GM23338 (cell line): ENCODE results near the gene PDCD4. TPM values are rescaled to one million over a fixed set of nuclear protein-coding genes. Genes with fewer than 3 reads are reported as not detected.
A peak's percentile ranks its signal among the peaks of the same experiment; 100 is the strongest.

ENCODE experiments used
- ATAC-seq: fragments of 200-7000 bp; cut with Tn5 transposase; 3 replicates; pipeline ENCODE4 v1.9.1; 2020
- DNase-seq: peaks from one replicate; pipeline ENCODE4 v3.0.0-alpha.2; 2015; ENCODE audit warnings: low spot score
- H2AFZ ChIP-seq: fragments of 200-600 bp; sonication (generic); 2 replicates; pipeline ENCODE4 v1.8.0; 2016; ENCODE audit warnings: antibody characterized with exemption, mild to moderate bottlenecking, moderate library complexity
- H3F3A ChIP-seq: fragments of 200-600 bp; sonication (generic); replicated peaks from 2 replicates; pipeline ENCODE4 v1.8.0; 2017; ENCODE audit warnings: antibody characterized with exemption, mixed run types, low read depth
- H3K27ac ChIP-seq: fragments of 200-600 bp; sonication (generic); 2 replicates; pipeline ENCODE4 v1.6.1; 2016; ENCODE audit warnings: low read depth
- H3K27me3 ChIP-seq: fragments of 200-600 bp; sonication (generic); 2 replicates; pipeline ENCODE4 v1.8.0; 2016; ENCODE audit warnings: mild to moderate bottlenecking, mixed run types, moderate library complexity; ENCODE audit not compliant: insufficient read depth
- H3K36me3 ChIP-seq: fragments of 200-600 bp; sonication (generic); 2 replicates; pipeline ENCODE4 v1.8.0; 2016; ENCODE audit warnings: mild to moderate bottlenecking; ENCODE audit not compliant: insufficient read depth
- H3K4me1 ChIP-seq: fragments of 200-600 bp; sonication (generic); 2 replicates; pipeline ENCODE4 v1.8.0; 2016; ENCODE audit warnings: mild to moderate bottlenecking, moderate library complexity; ENCODE audit not compliant: insufficient read depth
- H3K4me2 ChIP-seq: fragments of 200-600 bp; sonication (generic); 2 replicates; pipeline ENCODE4 v1.7.1; 2017; ENCODE audit warnings: mixed run types
- H3K4me3 ChIP-seq: fragments of 200-600 bp; sonication (generic); 2 replicates; pipeline ENCODE4 v1.6.1; 2016; ENCODE audit warnings: mixed run types
- H3K79me2 ChIP-seq: fragments of 200-600 bp; sonication (generic); replicated peaks from 2 replicates; pipeline ENCODE4 v1.8.0; 2017; ENCODE audit warnings: mild to moderate bottlenecking; ENCODE audit not compliant: insufficient read depth
- H3K9me2 ChIP-seq: fragments of 200-600 bp; sonication (generic); 2 replicates; pipeline ENCODE4 v1.8.0; 2017; ENCODE audit not compliant: insufficient read depth
- H4K20me1 ChIP-seq: fragments of 200-600 bp; sonication (generic); replicated peaks from 2 replicates; pipeline ENCODE4 v1.8.0; 2017; ENCODE audit warnings: mild to moderate bottlenecking; ENCODE audit not compliant: insufficient read depth
- H3K27ac Mint-ChIP-seq: 2 replicates; pipeline ENCODE4 v1.8.0; 2020; ENCODE audit warnings: inconsistent platforms, mild to moderate bottlenecking, moderate library complexity, mixed read lengths
- H3K27me3 Mint-ChIP-seq: 3 replicates; pipeline ENCODE4 v1.8.0; 2022; ENCODE audit warnings: low read depth, mild to moderate bottlenecking, moderate library complexity, mixed read lengths, inconsistent platforms; ENCODE audit not compliant: insufficient read depth, poor library complexity
- H3K36me3 Mint-ChIP-seq: 3 replicates; pipeline ENCODE4 v1.8.0; 2021; ENCODE audit warnings: low read depth, mild to moderate bottlenecking, inconsistent platforms, moderate library complexity, mixed read lengths
- H3K4me1 Mint-ChIP-seq: 3 replicates; pipeline ENCODE4 v1.8.0; 2020; ENCODE audit warnings: mild to moderate bottlenecking, inconsistent platforms, mixed read lengths
- H3K4me3 Mint-ChIP-seq: 3 replicates; pipeline ENCODE4 v1.8.0; 2021; ENCODE audit warnings: moderate library complexity, mild to moderate bottlenecking, inconsistent platforms, mixed read lengths
- H3K9me3 Mint-ChIP-seq: 3 replicates; pipeline ENCODE4 v1.8.0; 2020; ENCODE audit warnings: moderate library complexity, mild to moderate bottlenecking, inconsistent platforms, mixed read lengths
- CREB1 ChIP-seq: fragments of 250-450 bp; sonication (Bioruptor Pico); IDR thresholded peaks from 2 replicates; pipeline ENCODE4 v1.5.0; 2020; ENCODE audit warnings: low read depth, mild to moderate bottlenecking, moderate library complexity
- CTCF ChIP-seq, 2 experiments: fragments of 200-600 bp in 1 of 2; sonication (generic) in 1 of 2; conservative IDR thresholded peaks; 2 replicates each; pipeline versions ENCODE4 v1.5.1 to v1.6.1; 2016 to 2017; ENCODE audit warnings: antibody characterized with exemption in 2 of 2, low read depth in 2 of 2, mild to moderate bottlenecking in 2 of 2, moderate library complexity in 1 of 2
- EZH2phosphoT487 ChIP-seq: fragments of 200-600 bp; sonication (generic); IDR thresholded peaks from one replicate; pipeline ENCODE4 v1.8.1; 2018; ENCODE audit warnings: antibody characterized with exemption; ENCODE audit not compliant: unreplicated experiment
- JUNB ChIP-seq: IDR thresholded peaks from one replicate; pipeline ENCODE4 v1.6.1; 2016; ENCODE audit warnings: antibody characterized with exemption; ENCODE audit not compliant: unreplicated experiment
- NANOG ChIP-seq: IDR thresholded peaks from 2 replicates; pipeline ENCODE4 v1.6.1; 2016; ENCODE audit warnings: antibody characterized with exemption, borderline replicate concordance
- STAT1 ChIP-seq: IDR thresholded peaks from one replicate; pipeline ENCODE4 v1.6.1; 2016; ENCODE audit warnings: antibody characterized with exemption; ENCODE audit not compliant: unreplicated experiment
- ZNF114 ChIP-seq: fragments of 250-450 bp; sonication (Bioruptor Pico); IDR thresholded peaks from 2 replicates; pipeline ENCODE4 v1.5.0; 2020; ENCODE audit warnings: mild to moderate bottlenecking, moderate library complexity
- ZNF331 ChIP-seq: fragments of 250-450 bp; sonication (Bioruptor Pico); IDR thresholded peaks from 2 replicates; pipeline ENCODE4 v1.5.0; 2020; ENCODE audit warnings: low read depth, mild to moderate bottlenecking, moderate library complexity
- ZNF462 ChIP-seq: fragments of 250-450 bp; sonication (Bioruptor Pico); IDR thresholded peaks from 2 replicates; pipeline ENCODE4 v1.5.0; 2020; ENCODE audit warnings: mild to moderate bottlenecking, moderate library complexity
- polyA plus RNA-seq: library from polyadenylated mRNA; unstranded; fragments of >200 nt; fragmentation: Nextera tagmentation; extraction: Ambion mirVana; gene quantifications from 2 replicates; pipeline ENCODE4 v1.2.1, GENCODE V29; 2016
- total RNA-seq: library from RNA; depleted of rRNA; stranded (reverse); fragments of >200 nt; shearing (Covaris generic); gene quantifications from 2 replicates; pipeline ENCODE4 v1.2.3, GENCODE V29; 2014
- TF ChIP-seq, protein P1 (sequence below): IDR thresholded peaks from 2 replicates; pipeline ENCODE4 v1.6.1; 2016; ENCODE audit warnings: antibody characterized with exemption

The PDCD4 gene
- total and polyA plus RNA-seq, 2 experiments from 2014 or later = 10.1 to 18.0 TPM

- Histone ChIP-seq H4K20me1 (no peaks in the 10 kb centered on the region), H2AFZ (no peak overlapping the region), H3K36me3 (no peaks in the 10 kb centered on the region), H3K9me2 (no peaks in the 10 kb centered on the region), H3K4me2 (peak overlapping the region; percentile 80), H3K4me1 (peaks cover 22% of the 10 kb centered on the region), H3K4me3 (peak overlapping the region; percentile 61; the same call in 1 of the 2 replicates), H3K27ac (no peak overlapping the region), H3K27me3 (no peaks in the 10 kb centered on the region), H3K79me2 (peaks cover 13% of the 10 kb centered on the region), H3F3A (no peaks in the 10 kb centered on the region)
- no peak for DNase-seq
- TF ChIP-seq CTCF (conservative IDR thresholded peaks at IDR 0.05; ENCODE audit: low read depth in 2 of 2) (no peak), ZNF114 (no peak), ZNF462 (CRISPR knock-in tag) (no peak), JUNB (no peak), STAT1 (no peak), CREB1 (CRISPR knock-in tag) (no peak), EZH2phosphoT487 (no peak), ZNF331 (no peak), NANOG (no peak)
- TF ChIP-seq, protein P1, sequence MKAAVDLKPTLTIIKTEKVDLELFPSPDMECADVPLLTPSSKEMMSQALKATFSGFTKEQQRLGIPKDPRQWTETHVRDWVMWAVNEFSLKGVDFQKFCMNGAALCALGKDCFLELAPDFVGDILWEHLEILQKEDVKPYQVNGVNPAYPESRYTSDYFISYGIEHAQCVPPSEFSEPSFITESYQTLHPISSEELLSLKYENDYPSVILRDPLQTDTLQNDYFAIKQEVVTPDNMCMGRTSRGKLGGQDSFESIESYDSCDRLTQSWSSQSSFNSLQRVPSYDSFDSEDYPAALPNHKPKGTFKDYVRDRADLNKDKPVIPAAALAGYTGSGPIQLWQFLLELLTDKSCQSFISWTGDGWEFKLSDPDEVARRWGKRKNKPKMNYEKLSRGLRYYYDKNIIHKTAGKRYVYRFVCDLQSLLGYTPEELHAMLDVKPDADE = no peak
- peaks cover 19% of the 10 kb centered on the region for H3K4me1 Mint-ChIP-seq
- peaks cover 3% of the 10 kb centered on the region for H3K27me3 Mint-ChIP-seq
- H3K27ac Mint-ChIP-seq = no peak overlapping the region
- H3K9me3 Mint-ChIP-seq = no peaks in the 10 kb centered on the region
- ATAC-seq = no peak
- peak overlapping the region; percentile 58 for H3K4me3 Mint-ChIP-seq
- no peaks in the 10 kb centered on the region; the same call in 2 of the 3 replicates for H3K36me3 Mint-ChIP-seq
Measured at GRCh38 chr10:110873951-110874350, 2.2 kb downstream of the PDCD4 start.
